HG02678 (cell line): ENCODE measurements around the gene SLBP.
A peak's percentile ranks its signal among the peaks of the same experiment; 100 is the strongest.

Experiments used
- ATAC-seq: cut with Tn5 transposase; IDR thresholded peaks from one replicate; pipeline ENCODE4 v1.9.1; 2021; ENCODE audit warnings: mild to moderate bottlenecking, moderate library complexity; ENCODE audit not compliant: unreplicated experiment

Gene SLBP

GRCh38 chr4:1728061-1728980 is 16.2 kb upstream of the SLBP start:
- ATAC-seq, result no peak

GRCh38 chr4:1727117-1728031 is 15.3 kb upstream of the SLBP start:
- ATAC-seq, result no peak

- ATAC-seq, result no peak
These were observed 14.2 kb upstream of the SLBP start for GRCh38 chr4:1726146-1726934.

- ATAC-seq, result no peak
These were observed 13.4 kb upstream of the SLBP start for GRCh38 chr4:1725521-1725920.

GRCh38 chr4:1723131-1723801 is 11.1 kb upstream of the SLBP start:
- no peak for ATAC-seq

GRCh38 chr4:1722551-1723118 is 10.5 kb upstream of the SLBP start:
- no peak for ATAC-seq

- no peak for ATAC-seq
These were observed 9.8 kb upstream of the SLBP start for GRCh38 chr4:1721666-1722550.

- ATAC-seq, result peak; percentile 81
These were observed 9.0 kb upstream of the SLBP start, which contains the start of the genes TACC3 and TMEM129 for GRCh38 chr4:1721003-1721665. Gene TACC3, plus strand, starts transcription at chr4:1721521. Its CDS starts 1,901 bp downstream, at chr4:1723422. Gene TMEM129, minus strand, starts transcription at chr4:1721323. Its CDS starts 486 bp downstream, at chr4:1720837.

GRCh38 chr4:1720163-1720983 is 8.3 kb upstream of the SLBP start:
- peak; percentile 18 for ATAC-seq

GRCh38 chr4:1718095-1718850 is 6.2 kb upstream of the SLBP start:
- no peak for ATAC-seq

- ATAC-seq, result no peak
These were observed 5.3 kb upstream of the SLBP start for GRCh38 chr4:1717129-1718094.

GRCh38 chr4:1716065-1716945 is 4.2 kb upstream of the SLBP start:
- no peak for ATAC-seq

GRCh38 chr4:1715002-1715758 is 3.1 kb upstream of the SLBP start:
- ATAC-seq, result no peak
